Endothelial cell of umbilical vein (primary cell): ENCODE results near the gene SLC25A53. TPM values are rescaled to one million over a fixed set of nuclear protein-coding genes. Genes with fewer than 3 reads are reported as not detected.
A peak's percentile ranks its signal among the peaks of the same experiment; 100 is the strongest.
"Not testable (repeated sequence)": the region's sequence is repeated elsewhere in the genome, so short reads cannot be mapped to it uniquely, and the experiment has no call there.

Source experiments
- BruUV-seq: library from RNA; stranded (reverse); fragments of 400-500 nt; replicated peaks from 2 replicates; lab custom pipeline; 2021; lab: Mats Ljungman, UMichigan
- CTCF ChIA-PET: fragments of 300-600, 350-600 bp; sonication (Branson Sonifier 250); formaldehyde crosslinking; loops from one replicate; lab custom pipeline; 2021; ENCODE audit warnings: antibody characterized with exemption, inconsistent platforms; lab: Charles Lee
- POLR2A ChIA-PET: fragments of 300-600, 350-600 bp; sonication (Branson Sonifier 250); formaldehyde crosslinking; loops from one replicate; lab custom pipeline; 2021; ENCODE audit warnings: antibody characterized with exemption, inconsistent platforms; lab: Charles Lee
- DNase-seq: peaks from one replicate; pipeline ENCODE4 v3.0.0-alpha.2; 2011; ENCODE audit warnings: low read depth, low spot score
- FAIRE-seq: peaks from 2 replicates; lab custom pipeline; 2011; peaks lifted over from hg19 to GRCh38; lab: Jason Lieb, UNC
- H2AFZ ChIP-seq: 2 replicates; pipeline ENCODE4 v1.6.0; 2012; ENCODE audit warnings: low read depth, low read length, control low read depth, inconsistent platforms
- H3K27ac ChIP-seq: 2 replicates; pipeline ENCODE4 v1.5.1; 2011; ENCODE audit warnings: low read depth, mild to moderate bottlenecking, control low read depth, low read length, moderate library complexity; ENCODE audit not compliant: insufficient read depth
- H3K27me3 ChIP-seq, 2 experiments: 2 replicates each; pipeline versions ENCODE4 v1.6.0 to v1.6.1; 2011; ENCODE audit warnings: low read length in 2 of 2, mixed read lengths in 1 of 2; ENCODE audit not compliant: control insufficient read depth in 2 of 2, insufficient read depth in 2 of 2
- H3K36me3 ChIP-seq, 2 experiments: 2 replicates in 1 of 2; 3 replicates in 1 of 2; pipeline ENCODE4 v1.5.1; 2011; ENCODE audit warnings: low read length in 2 of 2, mild to moderate bottlenecking in 1 of 2, moderate library complexity in 1 of 2; ENCODE audit not compliant: control insufficient read depth in 2 of 2, insufficient read depth in 2 of 2; ENCODE audit errors: extremely low read depth in 1 of 2
- H3K4me1 ChIP-seq: 3 replicates; pipeline ENCODE4 v1.5.1; 2011; ENCODE audit warnings: mild to moderate bottlenecking, low read length; ENCODE audit not compliant: control insufficient read depth, insufficient read depth; ENCODE audit errors: extremely low read depth
- H3K4me2 ChIP-seq: 2 replicates; pipeline ENCODE4 v1.6.1; 2011; ENCODE audit warnings: low read length, control low read depth, mixed read lengths; ENCODE audit not compliant: insufficient read depth
- H3K4me3 ChIP-seq, 3 experiments: fragments of 200-600 bp in 1 of 3; sonication (generic), shearing (Covaris generic) in 1 of 3; replicated peaks in 1 of 3; 2 replicates each; pipeline ENCODE4 v1.5.1; 2011 to 2016; ENCODE audit warnings: control low read depth in 3 of 3, low read length in 3 of 3, mild to moderate bottlenecking in 2 of 3, inconsistent platforms in 1 of 3, low read depth in 1 of 3, moderate library complexity in 1 of 3; ENCODE audit not compliant: insufficient read depth in 1 of 3
- H3K79me2 ChIP-seq: 2 replicates; pipeline ENCODE4 v1.6.0; 2012; ENCODE audit warnings: low read length, inconsistent platforms; ENCODE audit not compliant: control insufficient read depth, insufficient read depth
- H3K9ac ChIP-seq: replicated peaks from 2 replicates; pipeline ENCODE3; 2011; ENCODE audit warnings: low read length, control low read depth; ENCODE audit not compliant: insufficient read depth; ENCODE audit errors: extremely low read depth
- H3K9me1 ChIP-seq: replicated peaks from 3 replicates; pipeline ENCODE4 v1.6.0; 2011; ENCODE audit warnings: mild to moderate bottlenecking, low read length; ENCODE audit not compliant: control insufficient read depth, insufficient read depth; ENCODE audit errors: extremely low read depth
- H3K9me3 ChIP-seq: replicated peaks from 2 replicates; pipeline ENCODE4 v1.5.1; 2012; ENCODE audit warnings: low read length, inconsistent platforms; ENCODE audit not compliant: control insufficient read depth, insufficient read depth
- H4K20me1 ChIP-seq: replicated peaks from 2 replicates; pipeline ENCODE3; 2011; ENCODE audit warnings: mild to moderate bottlenecking, low read length; ENCODE audit not compliant: control insufficient read depth, insufficient read depth; ENCODE audit errors: extremely low read depth
- CTCF ChIP-seq, 2 donors: IDR thresholded peaks; 1 replicate in 1 of 2; 2 replicates in 1 of 2; pipeline ENCODE4 v1.5.1; 2011; ENCODE audit warnings: low read length in 2 of 2, mild to moderate bottlenecking in 2 of 2, moderate library complexity in 2 of 2, control low read depth in 1 of 2, inconsistent platforms in 1 of 2, low read depth in 1 of 2; ENCODE audit not compliant: insufficient read depth in 1 of 2; ENCODE audit errors: extremely low read depth in 1 of 2
- POLR2AphosphoS5 ChIP-seq: IDR thresholded peaks from 2 replicates; pipeline ENCODE4 v1.6.1; 2012; ENCODE audit warnings: low read depth, mild to moderate bottlenecking, control low read depth, low read length, moderate library complexity; ENCODE audit not compliant: insufficient read depth
- dilution Hi-C: fragments of 300-500 bp; cut with MboI; formaldehyde crosslinking; loops from one replicate; pipeline ENCODE4 v1.15.0; 2019; ENCODE audit warnings: low sequenced_read_pairs; ENCODE audit not compliant: extremely low pct_ligation_motif_present
- intact Hi-C: fragments of 100-400 bp; cut with micrococcal nuclease; formaldehyde crosslinking; loops from one replicate; pipeline ENCODE4 v1.10.0; 2022
- polyA plus RNA-seq, 4 experiments: library from polyadenylated mRNA; depleted of rRNA in 3 of 4; stranded (reverse) in 3 of 4; unstranded in 1 of 4; fragments of >200 nt; gene quantifications; 2 replicates each; pipeline versions ENCODE4 v1.2.1 to v1.2.3, GENCODE V29; 2011 to 2012; ENCODE audit warnings: missing spikeins in 1 of 4
- total RNA-seq: library from RNA; stranded (reverse); gene quantifications from 2 replicates; pipeline ENCODE4 v1.2.3, GENCODE V29; 2021

SLC25A53 gene
- total and polyA plus RNA-seq, 2 donors (not counting 3 experiments of a cell fraction or from before 2014, with no cell fraction given): 4.6 to 6.3 TPM

- Histone ChIP-seq H3K4me3 (peak within 1 kb of the TSS; percentile 67 to 76 (median 70)), H3K4me1 (peaks cover 12% of the 10 kb centered on the region), H4K20me1 (no peaks in the 10 kb centered on the region), H2AFZ (peak within 1 kb of the TSS; percentile 96), H3K27me3 (no peaks in the 10 kb centered on the region), H3K9me3 (no peaks in the 10 kb centered on the region), H3K36me3 (no peaks in the 10 kb centered on the region), H3K9me1 (no peaks in the 10 kb centered on the region), H3K9ac (peak within 1 kb of the TSS; percentile 80), H3K4me2 (peak within 1 kb of the TSS; percentile 87), H3K27ac (peak within 1 kb of the TSS; percentile 72), H3K79me2 (no peaks in the 10 kb centered on the region)
- DNase-seq (peak; percentile 82), FAIRE-seq (peak; percentile 82)
- intact Hi-C loops (loop anchor here (1.0 to 5.0 kb wide), 4 partner anchors 24 to 425 kb away; partner anchors contain the start of genes FAM199X, MORF4L2 and SLC25A53), dilution Hi-C loops (no loop called here)
- ChIA-PET POLR2A (no interaction called here), CTCF (interaction anchor here (1.1 to 2.3 kb wide), 9 partner anchors 10 to 281 kb away, joined by 4 to 21 read pairs (median 6); partner anchors contain the start of genes RAB9B and SLC25A53)
- BruUV-seq: no TSS peak
- peak; percentile 16 for TF ChIP-seq POLR2AphosphoS5
- no peak for TF ChIP-seq CTCF (IDR thresholded peaks at IDR 0.05; ENCODE audit: extremely low read depth in 1 of 2, insufficient read depth in 1 of 2, low read depth in 1 of 2, low read length in 2 of 2)
Measured at GRCh38 chrX:104112326-104112951, 44.4 kb downstream of the SLC25A53 start, which contains the start of gene ZCCHC18. Gene ZCCHC18 (plus strand): TSS chrX:104112523. CDS start chrX:104114112, 1,589 bp downstream.

DNA sequence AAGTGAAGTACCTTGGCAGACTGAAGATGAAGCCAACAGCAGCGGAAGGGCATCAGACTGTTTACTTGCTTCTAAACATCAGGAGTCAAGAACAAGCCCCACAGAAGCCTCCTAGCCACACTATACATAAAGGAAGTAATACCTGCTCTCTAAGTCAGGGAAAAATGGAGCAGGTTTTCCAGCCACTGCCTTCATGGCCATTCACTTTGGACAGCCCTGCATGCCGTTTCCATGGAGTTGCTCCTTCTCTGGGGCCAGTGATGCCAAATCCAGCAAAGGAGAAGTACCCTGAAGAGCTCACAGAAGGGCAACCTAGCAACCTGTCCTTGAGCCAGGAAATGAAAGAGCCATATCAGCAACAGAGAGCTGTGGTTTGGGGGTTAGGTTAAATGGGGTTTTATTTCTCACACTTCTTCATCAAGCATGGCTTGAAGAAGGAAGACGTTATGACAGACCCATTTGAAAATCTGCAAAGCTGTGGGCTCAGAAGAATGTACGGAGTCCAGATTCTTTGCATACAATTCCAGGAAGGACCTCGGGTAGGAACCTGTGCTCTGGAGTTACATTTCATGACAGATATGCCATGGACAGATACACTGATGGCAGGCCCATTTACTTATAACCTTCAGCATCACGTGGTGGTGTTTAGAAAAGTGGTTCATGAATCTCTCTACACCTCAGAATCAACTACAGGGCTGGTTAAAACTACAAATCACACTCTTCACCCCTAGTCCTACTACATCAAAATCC lies 46.1 kb downstream of the SLC25A53 start:
- intact Hi-C loops: loop anchor here (5.0 kb wide), 1 partner anchor 423 kb away; the partner anchor contains the start of gene MORF4L2
- CTCF ChIA-PET, H3K4me3 ChIP-seq, H3K9me1 ChIP-seq, H2AFZ ChIP-seq, H4K20me1 ChIP-seq, H3K27me3 ChIP-seq, DNase-seq, H3K9me3 ChIP-seq, H3K9ac ChIP-seq, dilution Hi-C loops, H3K4me2 ChIP-seq, BruUV-seq, H3K79me2 ChIP-seq, H3K36me3 ChIP-seq, POLR2A ChIA-PET, H3K27ac ChIP-seq: not testable (repeated sequence)
- H3K4me1 ChIP-seq: peaks cover 12% of the 10 kb centered on the region
- peak; percentile 67 for FAIRE-seq
